HG03460 (cell line): ENCODE results near the gene DHX58.

Experiments
- ATAC-seq: cut with Tn5 transposase; IDR thresholded peaks from one replicate; pipeline ENCODE4 v1.9.1; 2021; ENCODE audit not compliant: unreplicated experiment

Gene DHX58

GRCh38 chr17:42056635-42057034, 55.9 kb downstream of the DHX58 start:
- ATAC-seq, result no peak

- ATAC-seq, result no peak
Measured at GRCh38 chr17:42055496-42055895, 57.0 kb downstream of the DHX58 start.

- no peak for ATAC-seq
Measured at GRCh38 chr17:42055027-42055426, 57.5 kb downstream of the DHX58 start.

GRCh38 chr17:42053731-42054500, 58.6 kb downstream of the DHX58 start:
- ATAC-seq, result no peak

- no peak for ATAC-seq
Measured at GRCh38 chr17:42052346-42052877, 60.1 kb downstream of the DHX58 start.

- ATAC-seq, result no peak
Measured at GRCh38 chr17:42051645-42052044, 60.9 kb downstream of the DHX58 start.
